Measurements from ENCODE around the gene MTF2.
A peak's percentile ranks its signal among the peaks of the same experiment; 100 is the strongest.

MTF2 gene

DNA sequence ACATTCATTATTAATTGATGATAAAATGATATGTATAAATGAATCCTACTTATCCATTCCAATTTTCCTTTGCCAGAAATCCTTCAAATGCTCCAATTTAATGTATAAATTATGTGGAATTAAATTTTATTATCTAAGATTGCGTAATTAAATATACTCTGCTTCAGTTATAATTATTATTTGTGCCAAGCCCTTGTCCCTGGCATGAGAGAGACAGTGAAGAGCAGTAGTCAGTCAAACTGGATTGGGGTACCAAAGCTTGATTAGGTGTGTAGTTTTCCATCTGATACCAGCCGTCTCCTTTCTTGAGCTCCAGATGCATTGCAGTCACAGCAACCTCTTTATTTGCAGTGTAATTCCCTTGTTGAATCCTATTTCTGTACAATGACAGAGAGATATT lies 22.4 kb upstream of the MTF2 start:
- CTCF ChIA-PET = interaction anchor here (0.6 kb wide), 1 partner anchor 14 kb away, joined by 3 read pairs; no protein-coding TSS in a partner anchor
- no peak overlapping the region for H3K27ac ChIP-seq
- POLR2A ChIA-PET (ENCODE audit: low non-redundant PET) = no interaction called here
- TF ChIP-seq, protein P1, sequence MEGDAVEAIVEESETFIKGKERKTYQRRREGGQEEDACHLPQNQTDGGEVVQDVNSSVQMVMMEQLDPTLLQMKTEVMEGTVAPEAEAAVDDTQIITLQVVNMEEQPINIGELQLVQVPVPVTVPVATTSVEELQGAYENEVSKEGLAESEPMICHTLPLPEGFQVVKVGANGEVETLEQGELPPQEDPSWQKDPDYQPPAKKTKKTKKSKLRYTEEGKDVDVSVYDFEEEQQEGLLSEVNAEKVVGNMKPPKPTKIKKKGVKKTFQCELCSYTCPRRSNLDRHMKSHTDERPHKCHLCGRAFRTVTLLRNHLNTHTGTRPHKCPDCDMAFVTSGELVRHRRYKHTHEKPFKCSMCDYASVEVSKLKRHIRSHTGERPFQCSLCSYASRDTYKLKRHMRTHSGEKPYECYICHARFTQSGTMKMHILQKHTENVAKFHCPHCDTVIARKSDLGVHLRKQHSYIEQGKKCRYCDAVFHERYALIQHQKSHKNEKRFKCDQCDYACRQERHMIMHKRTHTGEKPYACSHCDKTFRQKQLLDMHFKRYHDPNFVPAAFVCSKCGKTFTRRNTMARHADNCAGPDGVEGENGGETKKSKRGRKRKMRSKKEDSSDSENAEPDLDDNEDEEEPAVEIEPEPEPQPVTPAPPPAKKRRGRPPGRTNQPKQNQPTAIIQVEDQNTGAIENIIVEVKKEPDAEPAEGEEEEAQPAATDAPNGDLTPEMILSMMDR (conservative IDR thresholded peaks at IDR 0.05; ENCODE audit: low read depth) = no peak
- no peak for DNase-seq (ENCODE audit: low spot score)

DNA sequence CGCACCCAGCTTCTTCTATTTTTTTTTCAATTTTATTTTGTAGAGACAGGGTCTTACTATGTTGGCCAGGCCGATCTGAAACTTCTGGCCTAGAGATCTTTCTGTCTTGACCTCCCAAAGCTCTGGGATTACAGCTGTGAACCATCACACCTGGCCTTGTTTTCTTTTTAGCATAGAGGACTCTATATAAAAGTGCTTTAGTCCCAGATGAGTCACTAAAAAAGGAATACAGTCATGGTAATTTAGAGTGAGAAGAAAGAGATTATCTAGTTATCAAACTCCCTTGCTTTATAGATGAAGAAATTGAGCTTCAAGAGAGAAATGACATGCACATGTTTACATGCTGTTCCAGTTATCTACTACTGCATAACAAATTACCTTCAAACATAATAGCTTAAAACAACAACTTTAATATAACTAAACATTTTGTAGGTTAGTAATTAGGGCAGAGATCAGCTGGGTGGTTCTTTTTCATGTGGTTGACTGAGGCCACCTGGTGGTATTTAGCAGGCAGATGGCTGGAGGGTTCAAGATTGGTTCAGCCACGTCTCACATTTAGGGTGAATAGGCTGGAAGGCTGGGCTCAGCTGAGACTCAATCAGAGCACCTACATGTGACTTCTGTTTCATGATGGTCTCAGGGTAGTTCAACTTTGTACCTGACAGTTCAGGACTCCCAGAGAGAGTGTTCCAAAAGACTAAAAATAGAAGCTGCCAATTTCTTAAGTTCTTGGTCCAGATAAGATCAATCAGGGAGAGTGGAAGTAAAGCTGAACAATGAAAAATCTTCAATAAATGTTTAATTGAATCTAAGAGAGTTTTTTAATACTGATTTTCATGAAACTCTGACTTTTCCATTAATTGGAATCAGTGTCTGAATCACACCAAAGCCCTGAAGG lies 16.9 kb upstream of the MTF2 start:
- TF ChIP-seq, protein P1 (conservative IDR thresholded peaks at IDR 0.05; ENCODE audit: low read depth) = peak; percentile 50
- ChIA-PET CTCF (interaction anchor here (0.6 to 2.2 kb wide), 15 partner anchors 11 to 351 kb away, joined by 3 to 16 read pairs (median 4); no protein-coding TSS in a partner anchor), POLR2A (ENCODE audit: low non-redundant PET) (no interaction called here)

DNA sequence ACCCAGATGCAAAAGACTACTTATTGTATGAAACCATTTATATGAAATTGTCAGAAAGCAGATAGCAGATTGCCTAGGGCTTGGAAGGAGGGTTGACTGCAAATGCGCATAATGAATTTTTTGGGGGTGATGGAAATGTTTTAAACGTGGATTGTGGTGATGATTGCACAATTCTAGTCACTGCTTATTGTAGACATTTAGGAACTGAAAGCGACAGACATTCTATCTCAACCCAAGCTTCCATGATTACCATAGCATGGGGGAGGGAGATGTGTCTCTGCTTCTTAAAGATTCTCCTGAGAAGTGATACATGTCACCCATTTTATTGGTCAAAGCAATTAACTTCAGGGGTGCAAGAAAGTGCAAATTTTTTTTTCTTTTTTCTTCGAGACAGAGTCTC lies 2.8 kb upstream of the MTF2 start:
- DNase-seq (ENCODE audit: low spot score) = no peak
- TF ChIP-seq, protein P1 (conservative IDR thresholded peaks at IDR 0.05; ENCODE audit: low read depth) = no peak
- H3K27ac ChIP-seq = no peak overlapping the region
- ChIA-PET CTCF (no interaction called here), POLR2A (ENCODE audit: low non-redundant PET) (no interaction called here)

More for the DNA sequence above, 16.9 kb upstream of the MTF2 start:
- peak; percentile 36 for DNase-seq (ENCODE audit: low spot score)
- no peak overlapping the region for H3K27ac ChIP-seq

GRCh38 chr1:93078203-93078602 lies 880 bp upstream of the MTF2 start:
- no peak for DNase-seq (ENCODE audit: low spot score)
- H3K27ac ChIP-seq = no peak overlapping the region
- CTCF ChIA-PET = interaction anchor here (0.8 kb wide), 1 partner anchor 1909 kb away, joined by 3 read pairs; no protein-coding TSS in a partner anchor
- POLR2A ChIA-PET (ENCODE audit: low non-redundant PET) = no interaction called here
- TF ChIP-seq, protein P1 (conservative IDR thresholded peaks at IDR 0.05; ENCODE audit: low read depth) = no peak

GRCh38 chr1:93078638-93078985 lies 471 bp upstream of the MTF2 start:
- POLR2A ChIA-PET (ENCODE audit: low non-redundant PET) = no interaction called here
- CTCF ChIA-PET = interaction anchor here (0.7 to 0.8 kb wide), 2 partner anchors 591 to 1909 kb away, joined by 3 to 4 read pairs; no protein-coding TSS in a partner anchor

DNA sequence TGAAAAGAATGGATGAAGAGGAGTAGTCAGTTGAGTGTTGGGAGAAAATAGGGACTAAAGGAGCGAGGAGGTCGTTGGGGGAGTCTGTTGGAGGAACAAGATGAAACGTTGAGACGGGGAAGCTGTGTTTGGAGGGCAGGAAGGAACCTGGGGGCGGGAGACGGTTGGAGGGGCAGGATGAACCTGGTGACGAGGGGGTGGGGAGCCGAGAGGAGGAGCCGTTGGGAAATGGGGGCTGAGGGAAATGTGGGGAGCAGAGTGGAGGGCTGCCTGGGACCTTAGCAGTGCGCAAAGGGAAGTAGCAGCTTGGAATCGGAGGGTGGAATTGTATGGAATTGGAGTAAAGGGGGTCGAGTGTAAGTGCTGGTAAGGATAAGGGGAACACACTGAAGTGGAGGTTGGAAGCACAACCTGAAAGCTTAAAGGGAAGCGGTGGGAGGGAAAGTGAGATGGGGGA lies 630 bp downstream of the MTF2 start:
- DNase-seq (ENCODE audit: low spot score) = no peak
- ChIA-PET CTCF (interaction anchor here (0.5 to 0.6 kb wide), 3 partner anchors 258 to 1105 kb away, joined by 3 to 4 read pairs (median 4); no protein-coding TSS in a partner anchor), POLR2A (ENCODE audit: low non-redundant PET) (interaction anchor here (0.5 to 0.6 kb wide), 2 partner anchors 56 to 78 kb away, joined by 3 read pairs; no protein-coding TSS in a partner anchor)
- H3K27ac ChIP-seq = peak overlapping the region; percentile 88
- TF ChIP-seq, protein P1 (conservative IDR thresholded peaks at IDR 0.05; ENCODE audit: low read depth) = no peak

More at GRCh38 chr1:93078638-93078985, 471 bp upstream of the MTF2 start:
- H3K27ac ChIP-seq = peak overlapping the region; percentile 88
- TF ChIP-seq, protein P1 (conservative IDR thresholded peaks at IDR 0.05; ENCODE audit: low read depth) = no peak
- DNase-seq (ENCODE audit: low spot score) = no peak

Measured in RWPE1 (cell line).